WTC11 (cell line): ENCODE data around the gene CSNK1G1. TPM values are rescaled to one million over a fixed set of nuclear protein-coding genes. Genes with fewer than 3 reads are reported as not detected.

Source experiments
- ATAC-seq: fragments of 200-7000 bp; cut with Tn5 transposase; 2 replicates; pipeline ENCODE4 v1.10.0; 2021; ENCODE audit warnings: mild to moderate bottlenecking, moderate library complexity
- CTCF ChIA-PET: fragments of 300-600 bp; sonication (Branson Sonifier 250); formaldehyde crosslinking; loops from one replicate; lab custom pipeline; 2021; ENCODE audit warnings: antibody characterized with exemption; lab: Charles Lee
- POLR2A ChIA-PET: fragments of 350-600 bp; sonication (Branson Sonifier 250); formaldehyde crosslinking; loops from one replicate; lab custom pipeline; 2021; ENCODE audit warnings: antibody characterized with exemption; lab: Charles Lee
- DNase-seq: peaks from one replicate; pipeline ENCODE4 v3.0.0; 2021; ENCODE audit warnings: low spot score
- H3K27ac Mint-ChIP-seq: 2 replicates; pipeline ENCODE4 v1.8.0; 2021; ENCODE audit warnings: mixed read lengths
- H3K27me3 Mint-ChIP-seq: 2 replicates; pipeline ENCODE4 v1.8.0; 2021; ENCODE audit warnings: low read depth, mild to moderate bottlenecking, moderate library complexity, mixed read lengths
- H3K36me3 Mint-ChIP-seq: 2 replicates; pipeline ENCODE4 v1.8.0; 2021; ENCODE audit warnings: mixed read lengths
- H3K4me1 Mint-ChIP-seq: 2 replicates; pipeline ENCODE4 v1.8.0; 2022; ENCODE audit warnings: mixed read lengths
- H3K4me3 Mint-ChIP-seq: 2 replicates; pipeline ENCODE4 v1.8.0; 2021; ENCODE audit warnings: mild to moderate bottlenecking, moderate library complexity, mixed read lengths
- H3K9me3 Mint-ChIP-seq: 2 replicates; pipeline ENCODE4 v1.8.0; 2021; ENCODE audit warnings: mixed read lengths
- ATF3 ChIP-seq: sonication (generic); formaldehyde crosslinking; conservative IDR thresholded peaks from 2 replicates; pipeline ENCODE4 v1.8.1; 2022; ENCODE audit warnings: mild to moderate bottlenecking, missing genetic modification reagents
- CBFB ChIP-seq: sonication (generic); formaldehyde crosslinking; IDR thresholded peaks from 2 replicates; pipeline ENCODE4 v1.8.1; 2022; ENCODE audit warnings: mild to moderate bottlenecking, low read depth, missing genetic modification reagents
- HMGA2 ChIP-seq: fragments of 250-450 bp; sonication (Bioruptor Pico); IDR thresholded peaks from 2 replicates; pipeline ENCODE4 v1.4.0; 2021; ENCODE audit warnings: mild to moderate bottlenecking, moderate library complexity
- IRF2 ChIP-seq: sonication (generic); formaldehyde crosslinking; IDR thresholded peaks from 2 replicates; pipeline ENCODE4 v1.8.0; 2022; ENCODE audit warnings: low read depth, missing genetic modification reagents, borderline replicate concordance
- MAX ChIP-seq: sonication (generic); formaldehyde crosslinking; IDR thresholded peaks from 2 replicates; pipeline ENCODE4 v1.8.0; 2022; ENCODE audit warnings: mild to moderate bottlenecking, missing genetic modification reagents
- MXD4 ChIP-seq: fragments of 250-450 bp; sonication (Bioruptor Pico); IDR thresholded peaks from 2 replicates; pipeline ENCODE4 v1.8.0; 2021; ENCODE audit warnings: mild to moderate bottlenecking, moderate library complexity, borderline replicate concordance
- NR2C2 ChIP-seq: sonication (generic); formaldehyde crosslinking; IDR thresholded peaks from 2 replicates; pipeline ENCODE4 v1.8.0; 2022; ENCODE audit warnings: mild to moderate bottlenecking, missing genetic modification reagents
- PREB ChIP-seq: sonication (generic); formaldehyde crosslinking; IDR thresholded peaks from 2 replicates; pipeline ENCODE4 v1.8.1; 2022; ENCODE audit warnings: mild to moderate bottlenecking, missing genetic modification reagents, moderate library complexity, borderline replicate concordance
- RELA ChIP-seq: sonication (generic); formaldehyde crosslinking; IDR thresholded peaks from 2 replicates; pipeline ENCODE4 v1.8.1; 2022; ENCODE audit warnings: missing genetic modification reagents, mild to moderate bottlenecking, borderline replicate concordance
- STAT6 ChIP-seq: sonication (generic); formaldehyde crosslinking; conservative IDR thresholded peaks from 2 replicates; pipeline ENCODE4 v1.8.1; 2023; ENCODE audit warnings: mild to moderate bottlenecking, low read depth, missing genetic modification reagents, moderate library complexity
- ZBTB21 ChIP-seq: sonication (generic); formaldehyde crosslinking; IDR thresholded peaks from 2 replicates; pipeline ENCODE4 v1.8.1; 2023; ENCODE audit warnings: mild to moderate bottlenecking, missing genetic modification reagents, borderline replicate concordance
- ZBTB43 ChIP-seq: sonication (generic); formaldehyde crosslinking; IDR thresholded peaks from 2 replicates; pipeline ENCODE4 v1.8.1; 2023; ENCODE audit warnings: mild to moderate bottlenecking, missing genetic modification reagents
- ZNF281 ChIP-seq: sonication (generic); formaldehyde crosslinking; IDR thresholded peaks from 2 replicates; pipeline ENCODE4 v1.8.0; 2023; ENCODE audit warnings: mild to moderate bottlenecking, missing genetic modification reagents
- ZNF416 ChIP-seq: fragments of 250-450 bp; sonication (Bioruptor Pico); IDR thresholded peaks from 2 replicates; pipeline ENCODE4 v1.9.0; 2021; ENCODE audit warnings: mild to moderate bottlenecking, inconsistent platforms
- ZNF423 ChIP-seq: fragments of 250-450 bp; sonication (Bioruptor Pico); IDR thresholded peaks from 2 replicates; pipeline ENCODE4 v2.1.2; 2022; ENCODE audit warnings: mild to moderate bottlenecking, moderate library complexity
- total RNA-seq: library from RNA; stranded (reverse); gene quantifications from 3 replicates; pipeline ENCODE4 v1.2.3, GENCODE V29; 2021

The CSNK1G1 gene
- total RNA-seq, 1 experiment from 2014 or later, result 19.3 TPM

GRCh38 chr15:64143276-64143675 is 212.7 kb downstream of the CSNK1G1 start:
- ATAC-seq (peak; percentile 43), DNase-seq (no peak)
- Mint-ChIP-seq H3K4me1 (no peaks in the 10 kb centered on the region), H3K36me3 (peaks cover under 1% of the 10 kb centered on the region; the same call in 1 of the 2 replicates), H3K9me3 (no peaks in the 10 kb centered on the region), H3K27me3 (no peaks in the 10 kb centered on the region), H3K27ac (no peak overlapping the region), H3K4me3 (no peak overlapping the region)
- TF ChIP-seq MXD4 (CRISPR knock-in tag) (no peak), ZBTB43 (CRISPR knock-in tag) (no peak), CBFB (CRISPR knock-in tag) (no peak), ZNF281 (CRISPR knock-in tag) (no peak), ZNF416 (CRISPR knock-in tag) (no peak), ZBTB21 (CRISPR knock-in tag) (no peak), STAT6 (CRISPR knock-in tag) (no peak), ZNF423 (CRISPR knock-in tag) (no peak), NR2C2 (CRISPR knock-in tag) (no peak), ATF3 (no peak)
- ChIA-PET POLR2A (interaction anchor here (0.6 kb wide), 1 partner anchor 227 kb away, joined by 4 read pairs; no protein-coding TSS in a partner anchor), CTCF (interaction anchor here (0.6 to 4.9 kb wide), 3 partner anchors 10 to 225 kb away, joined by 3 to 39 read pairs (median 3); no protein-coding TSS in a partner anchor)

GRCh38 chr15:64141798-64142512 is 214.0 kb downstream of the CSNK1G1 start:
- no peaks in the 10 kb centered on the region for H3K27me3 Mint-ChIP-seq
- ChIA-PET POLR2A (no interaction called here), CTCF (interaction anchor here (4.9 kb wide), 1 partner anchor 12 kb away, joined by 39 read pairs; no protein-coding TSS in a partner anchor)
- no peak for TF ChIP-seq IRF2 (CRISPR knock-in tag)
- no peak for TF ChIP-seq PREB (CRISPR knock-in tag)
- no peak for TF ChIP-seq MAX (CRISPR knock-in tag)
- TF ChIP-seq HMGA2, result no peak
- no peak for TF ChIP-seq RELA
- peaks cover 7% of the 10 kb centered on the region for H3K36me3 Mint-ChIP-seq
- H3K4me1 Mint-ChIP-seq, result no peaks in the 10 kb centered on the region
- ATAC-seq (no peak), DNase-seq (no peak)
- H3K9me3 Mint-ChIP-seq, result no peaks in the 10 kb centered on the region
- H3K4me3 Mint-ChIP-seq, result no peak overlapping the region
- H3K27ac Mint-ChIP-seq, result no peak overlapping the region
